GM23248 (cell line): ENCODE data around the gene SC5D. TPM values are rescaled to one million over a fixed set of nuclear protein-coding genes. Genes with fewer than 3 reads are reported as not detected.

ENCODE experiments used
- DNase-seq: peaks from one replicate; pipeline ENCODE4 v3.0.0-alpha.2; 2015
- H2AFZ ChIP-seq: fragments of 200-600 bp; sonication (generic); 2 replicates; pipeline ENCODE4 v1.6.1; 2016; ENCODE audit warnings: antibody characterized with exemption
- H3F3A ChIP-seq: fragments of 200-600 bp; sonication (generic); 2 replicates; pipeline ENCODE4 v1.6.1; 2016; ENCODE audit warnings: mild to moderate bottlenecking, antibody characterized with exemption, mixed run types; ENCODE audit not compliant: insufficient read depth
- H3K27ac ChIP-seq: fragments of 200-600 bp; sonication (generic); 2 replicates; pipeline ENCODE4 v1.5.1; 2016; ENCODE audit warnings: mild to moderate bottlenecking
- H3K27me3 ChIP-seq: fragments of 200-600 bp; sonication (generic); replicated peaks from 2 replicates; pipeline ENCODE4 v1.6.1; 2016; ENCODE audit warnings: mild to moderate bottlenecking; ENCODE audit not compliant: insufficient read depth
- H3K36me3 ChIP-seq: fragments of 200-600 bp; sonication (generic); 2 replicates; pipeline ENCODE4 v1.6.1; 2016; ENCODE audit warnings: low read depth, mild to moderate bottlenecking
- H3K4me1 ChIP-seq: fragments of 200-600 bp; sonication (generic); 2 replicates; pipeline ENCODE4 v1.6.1; 2016; ENCODE audit warnings: mild to moderate bottlenecking; ENCODE audit not compliant: insufficient read depth
- H3K4me2 ChIP-seq: fragments of 200-600 bp; sonication (generic); one replicate; pipeline ENCODE4 v1.6.1; 2016; ENCODE audit warnings: mild to moderate bottlenecking; ENCODE audit not compliant: unreplicated experiment
- H3K4me3 ChIP-seq: fragments of 200-600 bp; sonication (generic); 2 replicates; pipeline ENCODE4 v1.5.1; 2016; ENCODE audit warnings: mild to moderate bottlenecking
- H3K79me2 ChIP-seq: fragments of 200-600 bp; sonication (generic); 2 replicates; pipeline ENCODE4 v1.6.1; 2016; ENCODE audit warnings: mild to moderate bottlenecking; ENCODE audit not compliant: insufficient read depth
- H3K9ac ChIP-seq: fragments of 200-600 bp; sonication (generic); 2 replicates; pipeline ENCODE4 v1.6.1; 2016; ENCODE audit warnings: mild to moderate bottlenecking
- H3K9me2 ChIP-seq: fragments of 200-600 bp; sonication (generic); 2 replicates; pipeline ENCODE4 v1.6.1; 2016; ENCODE audit warnings: mixed run types, mild to moderate bottlenecking, moderate library complexity; ENCODE audit not compliant: insufficient read depth
- H3K9me3 ChIP-seq: fragments of 200-600 bp; sonication (generic); one replicate; pipeline ENCODE4 v1.6.1; 2017; ENCODE audit warnings: low read depth
- H4K20me1 ChIP-seq: fragments of 200-600 bp; sonication (generic); 2 replicates; pipeline ENCODE4 v1.6.0; 2016; ENCODE audit not compliant: insufficient read depth
- EZH2 ChIP-seq: fragments of 200-600 bp; sonication (generic); IDR thresholded peaks from 2 replicates; pipeline ENCODE4 v1.6.1; 2018; ENCODE audit warnings: antibody characterized with exemption, mild to moderate bottlenecking; ENCODE audit not compliant: insufficient read depth, poor library complexity, severe bottlenecking
- EZH2phosphoT487 ChIP-seq: fragments of 200-600 bp; sonication (generic); IDR thresholded peaks from 2 replicates; pipeline ENCODE4 v1.6.1; 2018; ENCODE audit warnings: antibody characterized with exemption, moderate library complexity, mild to moderate bottlenecking, low read depth; ENCODE audit not compliant: insufficient read depth
- WGBS, 2 experiments: methylation state at CpG; one replicate each; pipeline ENCODE4 v1.1.6; 2015 to 2017; ENCODE audit warnings: low lambda C conversion rate in 2 of 2, low coverage in 1 of 2; ENCODE audit errors: missing lambda C conversion rate in 2 of 2; 5-methylcytosine and 5-hydroxymethylcytosine counted together
- in situ Hi-C: fragments of 300-500 bp; cut with MboI; formaldehyde crosslinking; loops from 2 replicates; pipeline ENCODE4 v1.15.0; 2020
- polyA plus RNA-seq: library from polyadenylated mRNA; unstranded; fragments of >200 nt; fragmentation: Nextera tagmentation; extraction: Ambion mirVana; gene quantifications from 2 replicates; pipeline ENCODE4 v1.2.1, GENCODE V29; 2016
- total RNA-seq: library from RNA; depleted of rRNA; stranded (reverse); fragments of >200 nt; shearing (Covaris generic); gene quantifications from 2 replicates; pipeline ENCODE4 v1.2.3, GENCODE V29; 2014

The SC5D gene
- total and polyA plus RNA-seq, 2 experiments from 2014 or later: 27.7 to 32.7 TPM

GRCh38 chr11:121309688-121310087 lies 17.1 kb downstream of the SC5D start:
- 98 to 99% methylated on average over 4 of the region's 4 CpGs for WGBS, 2 experiments
- no peaks in the 10 kb centered on the region for H3K79me2 ChIP-seq
- H3K36me3 ChIP-seq: peaks cover 24% of the 10 kb centered on the region
- H3F3A ChIP-seq: peaks cover 4% of the 10 kb centered on the region; the same call in 1 of the 2 replicates
- TF ChIP-seq EZH2: no peak
- TF ChIP-seq EZH2phosphoT487: no peak
- H3K27ac ChIP-seq: no peak overlapping the region
- in situ Hi-C loops: loop anchor here (25.0 kb wide), 1 partner anchor 1203 kb away; no protein-coding TSS in a partner anchor
- H3K27me3 ChIP-seq: no peaks in the 10 kb centered on the region
- no peak overlapping the region for H3K4me2 ChIP-seq
- no peak overlapping the region for H3K4me3 ChIP-seq
- no peaks in the 10 kb centered on the region for H4K20me1 ChIP-seq
- no peaks in the 10 kb centered on the region for H3K9me3 ChIP-seq
- H3K9me2 ChIP-seq: no peaks in the 10 kb centered on the region
- DNase-seq: no peak
- H3K9ac ChIP-seq: no peak overlapping the region
- peaks cover under 1% of the 10 kb centered on the region; the same call in 1 of the 2 replicates for H3K4me1 ChIP-seq
- no peak overlapping the region for H2AFZ ChIP-seq

- Histone ChIP-seq H3K36me3 (peaks cover 23% of the 10 kb centered on the region; the same call in 1 of the 2 replicates), H3F3A (peaks cover 4% of the 10 kb centered on the region; the same call in 1 of the 2 replicates), H3K9me3 (no peaks in the 10 kb centered on the region), H3K9me2 (no peaks in the 10 kb centered on the region), H3K9ac (no peak overlapping the region), H3K27ac (no peak overlapping the region), H3K4me1 (no peaks in the 10 kb centered on the region), H4K20me1 (no peaks in the 10 kb centered on the region), H3K4me2 (no peak overlapping the region), H3K79me2 (no peaks in the 10 kb centered on the region), H2AFZ (no peak overlapping the region), H3K4me3 (no peak overlapping the region), H3K27me3 (no peaks in the 10 kb centered on the region)
- TF ChIP-seq EZH2: no peak
- TF ChIP-seq EZH2phosphoT487: no peak
- 94 to 100% methylated on average over 1 of the region's 1 CpG for WGBS, 2 experiments
- DNase-seq: no peak
- in situ Hi-C loops: loop anchor here (25.0 kb wide), 1 partner anchor 1201 kb away; no protein-coding TSS in a partner anchor
Measured at GRCh38 chr11:121310908-121311307, 18.3 kb downstream of the SC5D start.

- in situ Hi-C loops: loop anchor here (25.0 kb wide), 1 partner anchor 1201 kb away; no protein-coding TSS in a partner anchor
- no peak for DNase-seq
- no peaks in the 10 kb centered on the region for H4K20me1 ChIP-seq
- no peak overlapping the region for H3K27ac ChIP-seq
- no peaks in the 10 kb centered on the region for H3K79me2 ChIP-seq
- no peak overlapping the region for H2AFZ ChIP-seq
- no peak overlapping the region for H3K4me2 ChIP-seq
- peaks cover 4% of the 10 kb centered on the region; the same call in 1 of the 2 replicates for H3F3A ChIP-seq
- no peaks in the 10 kb centered on the region for H3K4me1 ChIP-seq
- H3K36me3 ChIP-seq: peaks cover 22% of the 10 kb centered on the region; the same call in 1 of the 2 replicates
- H3K27me3 ChIP-seq: no peaks in the 10 kb centered on the region
- H3K9me2 ChIP-seq: no peaks in the 10 kb centered on the region
- TF ChIP-seq EZH2 (no peak), EZH2phosphoT487 (no peak)
- no peak overlapping the region for H3K4me3 ChIP-seq
- no peak overlapping the region for H3K9ac ChIP-seq
- no peaks in the 10 kb centered on the region for H3K9me3 ChIP-seq
Measured at GRCh38 chr11:121311373-121311772, 18.8 kb downstream of the SC5D start.

GRCh38 chr11:121312483-121312882 lies 19.9 kb downstream of the SC5D start:
- WGBS, 2 experiments: 94 to 97% methylated on average over 2 of the region's 2 CpGs
- no peak overlapping the region for H3K4me3 ChIP-seq
- no peaks in the 10 kb centered on the region for H3K27me3 ChIP-seq
- in situ Hi-C loops: loop anchor here (25.0 kb wide), 1 partner anchor 1200 kb away; no protein-coding TSS in a partner anchor
- H3K36me3 ChIP-seq: peaks cover 10% of the 10 kb centered on the region; the same call in 1 of the 2 replicates
- H3K79me2 ChIP-seq: no peaks in the 10 kb centered on the region
- H3F3A ChIP-seq: peaks cover 4% of the 10 kb centered on the region; the same call in 1 of the 2 replicates
- H3K9me2 ChIP-seq: no peaks in the 10 kb centered on the region
- H3K27ac ChIP-seq: no peak overlapping the region
- TF ChIP-seq EZH2: no peak
- TF ChIP-seq EZH2phosphoT487: no peak
- no peak overlapping the region for H3K9ac ChIP-seq
- DNase-seq: no peak
- no peaks in the 10 kb centered on the region for H3K4me1 ChIP-seq
- H4K20me1 ChIP-seq: no peaks in the 10 kb centered on the region
- H3K4me2 ChIP-seq: no peak overlapping the region
- no peaks in the 10 kb centered on the region for H3K9me3 ChIP-seq
- H2AFZ ChIP-seq: no peak overlapping the region
